Uterus (tissue), 4 donors: ENCODE results near the gene RNF217. TPM values are rescaled to one million over a fixed set of nuclear protein-coding genes. Genes with fewer than 3 reads are reported as not detected.

Source experiments
- DNase-seq, 2 donors: peaks; one replicate each; pipeline ENCODE4 v3.0.0-alpha.2; 2019 to 2020
- H3K27ac ChIP-seq, 2 donors: fragments of 200-600 bp; sonication (generic); 1 replicate in 1 of 2; 2 replicates in 1 of 2; pipeline ENCODE4 v1.5.1; 2016 to 2018
- H3K27me3 ChIP-seq, 2 donors: fragments of 200-600 bp; sonication (generic); one replicate each; pipeline ENCODE4 v1.5.1; 2018 to 2019; ENCODE audit warnings: control low read depth in 1 of 2
- H3K36me3 ChIP-seq, 2 donors: fragments of 200-600 bp; sonication (generic); one replicate each; pipeline ENCODE4 v1.5.1; 2019; ENCODE audit warnings: control low read depth in 1 of 2
- H3K4me1 ChIP-seq, 2 donors: fragments of 200-600 bp; sonication (generic); one replicate each; pipeline ENCODE4 v1.5.1; 2018 to 2019; ENCODE audit warnings: control low read depth in 1 of 2
- H3K4me3 ChIP-seq, 2 donors: fragments of 200-600 bp; sonication (generic); 1 replicate in 1 of 2; 2 replicates in 1 of 2; pipeline ENCODE4 v1.5.1; 2018 to 2019; ENCODE audit warnings: mild to moderate bottlenecking in 1 of 2
- H3K9me3 ChIP-seq, 2 donors: fragments of 200-600 bp; sonication (generic); one replicate each; pipeline ENCODE4 v1.5.1; 2019; ENCODE audit warnings: control low read depth in 1 of 2
- POLR2A ChIP-seq, 2 donors: fragments of 450-650 bp; IDR thresholded peaks; one replicate each; pipeline ENCODE4 v1.6.1; 2016; ENCODE audit warnings: antibody characterized with exemption in 2 of 2, mild to moderate bottlenecking in 1 of 2, moderate library complexity in 1 of 2
- intact Hi-C: fragments of 100-400 bp; cut with DNase I; formaldehyde crosslinking; loops from one replicate; pipeline ENCODE4 v1.15.1; 2023; ENCODE audit warnings: low total_unique reads
- total RNA-seq, 4 donors: library from RNA; depleted of rRNA in 3 of 4; stranded (reverse); fragments of >200 nt in 3 of 4; gene quantifications; one replicate each; pipeline versions ENCODE4 v1.1.0 to v1.2.4, GENCODE V29; 2014 to 2023
- TF ChIP-seq, protein P1 (sequence below), 4 experiments: fragments of 200-600 bp in 2 of 4; fragments of 450-650 bp in 2 of 4; sonication (generic) in 2 of 4; IDR thresholded peaks; one replicate each; pipeline ENCODE4 v1.5.1; 2016 to 2019; ENCODE audit warnings: antibody characterized with exemption in 4 of 4, mild to moderate bottlenecking in 2 of 4, moderate library complexity in 1 of 4
- donor health status: DM: yes; HTN: yes; CAD: no.

Gene RNF217
- total RNA-seq, 4 donors from 2014 or later = 22.9 to 42.0 (median 29.0) TPM

DNA sequence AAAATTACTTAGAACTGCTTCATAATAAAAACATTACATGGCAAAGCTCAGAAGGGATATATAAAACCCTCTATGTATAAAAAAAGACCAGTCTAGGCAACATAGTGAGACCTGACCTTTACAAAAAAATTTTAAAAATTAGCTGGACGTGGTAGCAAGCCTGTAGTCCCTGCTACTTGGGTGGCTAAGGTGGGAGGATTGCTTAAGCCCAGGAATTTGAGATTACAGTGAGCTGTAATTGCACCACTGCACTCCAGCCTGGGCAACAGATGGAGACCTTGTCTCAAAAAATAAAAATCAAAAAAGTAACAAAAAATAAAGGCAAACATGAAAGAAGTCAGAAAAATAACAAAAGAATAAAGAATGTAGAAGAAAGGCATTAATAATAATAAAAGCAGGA lies 169.8 kb downstream of the RNF217 start:
- Histone ChIP-seq H3K9me3 (no peaks in the 10 kb centered on the region), H3K4me1 (no peaks in the 10 kb centered on the region), H3K4me3 (no peak overlapping the region), H3K36me3 (no peaks in the 10 kb centered on the region), H3K27ac (no peak overlapping the region), H3K27me3 (no peaks in the 10 kb centered on the region)
- TF ChIP-seq, protein P1, sequence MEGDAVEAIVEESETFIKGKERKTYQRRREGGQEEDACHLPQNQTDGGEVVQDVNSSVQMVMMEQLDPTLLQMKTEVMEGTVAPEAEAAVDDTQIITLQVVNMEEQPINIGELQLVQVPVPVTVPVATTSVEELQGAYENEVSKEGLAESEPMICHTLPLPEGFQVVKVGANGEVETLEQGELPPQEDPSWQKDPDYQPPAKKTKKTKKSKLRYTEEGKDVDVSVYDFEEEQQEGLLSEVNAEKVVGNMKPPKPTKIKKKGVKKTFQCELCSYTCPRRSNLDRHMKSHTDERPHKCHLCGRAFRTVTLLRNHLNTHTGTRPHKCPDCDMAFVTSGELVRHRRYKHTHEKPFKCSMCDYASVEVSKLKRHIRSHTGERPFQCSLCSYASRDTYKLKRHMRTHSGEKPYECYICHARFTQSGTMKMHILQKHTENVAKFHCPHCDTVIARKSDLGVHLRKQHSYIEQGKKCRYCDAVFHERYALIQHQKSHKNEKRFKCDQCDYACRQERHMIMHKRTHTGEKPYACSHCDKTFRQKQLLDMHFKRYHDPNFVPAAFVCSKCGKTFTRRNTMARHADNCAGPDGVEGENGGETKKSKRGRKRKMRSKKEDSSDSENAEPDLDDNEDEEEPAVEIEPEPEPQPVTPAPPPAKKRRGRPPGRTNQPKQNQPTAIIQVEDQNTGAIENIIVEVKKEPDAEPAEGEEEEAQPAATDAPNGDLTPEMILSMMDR (IDR thresholded peaks at IDR 0.05) = no peak
- no peak for TF ChIP-seq POLR2A (IDR thresholded peaks at IDR 0.05)
- no peak for DNase-seq
- intact Hi-C loops = no loop called here

DNA sequence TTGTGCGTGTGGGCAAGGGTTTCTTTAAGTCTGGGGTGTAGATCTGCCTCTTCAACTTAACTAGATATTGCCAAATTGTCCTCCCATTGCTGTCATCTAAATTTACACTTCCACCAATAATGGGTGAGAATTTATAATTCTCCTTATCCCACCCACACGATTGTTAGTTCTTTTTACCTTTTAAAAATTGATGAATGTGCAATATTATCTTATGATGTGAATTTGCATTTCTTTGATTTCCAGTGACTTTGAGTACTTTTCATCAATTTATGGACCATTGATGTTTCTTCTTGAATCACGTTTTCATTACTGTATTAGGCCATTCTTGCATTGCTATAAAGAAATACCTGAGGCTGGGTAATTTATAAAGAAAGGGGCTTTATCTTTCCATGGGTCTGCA lies 174.1 kb downstream of the RNF217 start:
- TF ChIP-seq, protein P1 (IDR thresholded peaks at IDR 0.05) = no peak
- no peak for TF ChIP-seq POLR2A (IDR thresholded peaks at IDR 0.05)
- H3K4me3 ChIP-seq = no peak overlapping the region
- H3K4me1 ChIP-seq = no peaks in the 10 kb centered on the region
- intact Hi-C loops = no loop called here
- no peaks in the 10 kb centered on the region for H3K27me3 ChIP-seq
- H3K27ac ChIP-seq = no peak overlapping the region
- DNase-seq = no peak
- H3K9me3 ChIP-seq = no peaks in the 10 kb centered on the region
- H3K36me3 ChIP-seq = no peaks in the 10 kb centered on the region

DNA sequence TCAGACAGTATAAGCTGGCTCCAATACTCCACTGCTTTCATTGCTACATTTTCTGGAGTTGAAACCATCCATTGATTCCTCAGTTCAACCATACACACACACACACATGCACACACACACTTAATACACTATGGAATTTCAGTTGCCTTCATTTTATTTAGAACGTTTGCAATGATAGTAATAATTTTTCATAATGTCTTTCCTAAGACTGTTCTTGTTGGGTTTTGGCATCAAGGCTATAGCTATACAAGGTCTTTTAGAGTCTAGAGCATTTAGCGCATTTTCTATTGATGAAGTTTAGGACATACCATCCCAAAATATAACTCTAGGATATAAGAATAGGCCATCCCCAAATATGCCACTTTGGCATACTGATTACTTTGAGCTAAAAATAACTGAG lies 175.8 kb downstream of the RNF217 start:
- no peaks in the 10 kb centered on the region for H3K4me1 ChIP-seq
- H3K27ac ChIP-seq = no peak overlapping the region
- H3K4me3 ChIP-seq = no peak overlapping the region
- no peaks in the 10 kb centered on the region for H3K36me3 ChIP-seq
- intact Hi-C loops = no loop called here
- TF ChIP-seq, protein P1 (IDR thresholded peaks at IDR 0.05) = no peak
- no peaks in the 10 kb centered on the region for H3K27me3 ChIP-seq
- DNase-seq = no peak
- no peaks in the 10 kb centered on the region for H3K9me3 ChIP-seq

DNA sequence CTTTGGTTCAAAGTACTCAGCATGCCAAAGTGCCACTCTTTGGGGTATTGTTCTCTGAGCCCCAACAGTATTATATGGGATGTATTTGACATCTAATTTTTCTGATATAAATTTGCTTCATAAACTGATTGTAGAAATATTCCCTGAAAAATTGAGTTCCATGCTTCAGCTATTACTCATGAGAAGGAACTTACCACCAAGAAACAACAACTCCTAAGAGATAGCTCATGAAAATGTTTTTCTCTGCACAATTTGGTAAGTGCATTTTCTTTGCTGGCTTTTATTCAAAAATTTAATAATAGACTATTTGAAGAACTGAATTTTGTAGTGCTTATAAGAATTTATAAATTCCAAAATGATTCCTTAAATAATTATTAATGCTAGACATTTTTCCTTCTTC lies 178.6 kb downstream of the RNF217 start:
- H3K9me3 ChIP-seq = no peaks in the 10 kb centered on the region
- no peaks in the 10 kb centered on the region for H3K4me1 ChIP-seq
- intact Hi-C loops = no loop called here
- no peak for TF ChIP-seq POLR2A (IDR thresholded peaks at IDR 0.05)
- TF ChIP-seq, protein P1 (IDR thresholded peaks at IDR 0.05) = no peak
- no peaks in the 10 kb centered on the region for H3K36me3 ChIP-seq
- no peaks in the 10 kb centered on the region for H3K27me3 ChIP-seq
- H3K4me3 ChIP-seq = no peak overlapping the region
- DNase-seq = no peak
- no peak overlapping the region for H3K27ac ChIP-seq

Other genes with a start within 250 kb of the RNF217 start
- gene TPD52L1, start 191.3 kb downstream of the RNF217 start, total RNA-seq = 10 to 100 TPM; 22.2 to 77.6 (median 37.7) TPM